GM21390 (cell line): Measurements from ENCODE around the gene DUSP2.

Source experiments
- ATAC-seq: cut with Tn5 transposase; IDR thresholded peaks from one replicate; pipeline ENCODE4 v1.9.1; 2021; ENCODE audit not compliant: unreplicated experiment

The DUSP2 gene, protein sequence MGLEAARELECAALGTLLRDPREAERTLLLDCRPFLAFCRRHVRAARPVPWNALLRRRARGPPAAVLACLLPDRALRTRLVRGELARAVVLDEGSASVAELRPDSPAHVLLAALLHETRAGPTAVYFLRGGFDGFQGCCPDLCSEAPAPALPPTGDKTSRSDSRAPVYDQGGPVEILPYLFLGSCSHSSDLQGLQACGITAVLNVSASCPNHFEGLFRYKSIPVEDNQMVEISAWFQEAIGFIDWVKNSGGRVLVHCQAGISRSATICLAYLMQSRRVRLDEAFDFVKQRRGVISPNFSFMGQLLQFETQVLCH

DNA sequence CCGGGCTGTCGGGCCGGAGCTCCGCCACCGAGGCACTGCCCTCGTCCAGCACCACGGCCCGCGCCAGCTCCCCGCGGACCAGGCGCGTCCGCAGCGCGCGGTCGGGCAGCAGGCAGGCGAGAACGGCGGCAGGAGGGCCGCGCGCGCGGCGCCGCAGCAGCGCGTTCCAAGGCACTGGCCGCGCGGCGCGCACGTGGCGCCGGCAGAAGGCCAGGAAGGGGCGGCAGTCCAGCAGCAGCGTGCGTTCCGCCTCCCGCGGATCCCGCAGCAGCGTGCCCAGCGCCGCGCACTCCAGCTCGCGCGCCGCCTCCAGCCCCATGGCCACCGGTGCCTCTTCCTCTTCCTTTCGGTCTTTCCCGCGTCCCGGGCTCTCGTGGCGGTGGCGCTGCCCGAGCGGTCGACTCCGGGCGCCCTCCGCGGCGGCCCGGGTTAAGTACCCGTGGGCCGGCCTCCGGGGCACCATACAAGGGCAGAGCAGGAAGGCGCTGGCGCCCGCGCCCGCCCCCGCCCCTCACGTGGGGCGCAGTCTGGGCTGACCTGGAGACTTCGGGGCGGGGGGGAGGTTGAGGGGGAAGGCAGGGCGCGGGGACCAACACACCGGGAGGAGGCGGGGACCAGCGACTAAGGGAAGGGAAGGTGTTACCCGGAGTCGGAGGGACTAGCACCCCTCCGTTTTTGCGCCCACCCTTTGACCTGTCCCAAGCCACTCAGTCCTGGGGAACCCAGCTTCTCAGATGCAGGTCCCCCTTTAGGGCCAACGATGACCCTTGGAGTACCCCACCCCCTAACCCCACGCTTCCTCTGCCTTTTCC is at the start of gene DUSP2:
DUSP2 (minus strand) TSS at position 405 of the 812 bp plus-strand sequence; CDS start at position 319, 86 bp downstream.
- ATAC-seq: peak; percentile 61

DNA sequence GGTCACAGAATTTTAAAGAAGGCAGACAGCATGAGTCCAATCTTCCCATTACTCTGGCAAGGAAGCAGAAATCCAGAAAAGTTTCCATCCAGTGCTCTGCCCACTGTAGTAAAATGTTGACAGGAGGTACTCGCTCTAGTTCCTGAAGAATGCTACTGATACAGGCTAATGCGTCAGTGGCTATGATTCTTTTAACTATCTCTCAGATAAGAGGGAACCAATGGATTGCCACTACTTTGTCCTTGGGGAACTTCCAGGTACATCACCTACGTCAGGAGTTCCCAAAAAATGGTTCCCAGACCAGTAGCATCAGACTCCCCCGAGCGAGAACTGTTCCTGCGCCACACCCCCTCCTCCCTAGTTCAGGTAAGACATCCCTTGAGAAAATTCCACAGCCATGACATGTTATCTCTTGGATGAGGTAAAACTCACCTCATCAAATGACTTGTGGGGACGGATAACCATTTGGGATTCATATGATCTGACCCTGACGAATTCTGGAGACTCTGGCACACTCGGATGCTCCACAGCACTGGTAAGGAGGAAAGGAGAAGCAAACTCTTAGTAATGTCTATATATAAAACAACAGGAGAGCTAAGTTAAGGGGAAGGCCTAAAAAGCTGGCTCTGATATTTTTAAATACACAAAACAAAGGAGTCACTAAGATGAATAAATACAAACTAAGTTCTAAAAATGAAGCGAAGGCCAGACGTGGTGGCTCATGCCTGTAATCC is 46.9 kb upstream of the DUSP2 start:
- no peak for ATAC-seq

DNA sequence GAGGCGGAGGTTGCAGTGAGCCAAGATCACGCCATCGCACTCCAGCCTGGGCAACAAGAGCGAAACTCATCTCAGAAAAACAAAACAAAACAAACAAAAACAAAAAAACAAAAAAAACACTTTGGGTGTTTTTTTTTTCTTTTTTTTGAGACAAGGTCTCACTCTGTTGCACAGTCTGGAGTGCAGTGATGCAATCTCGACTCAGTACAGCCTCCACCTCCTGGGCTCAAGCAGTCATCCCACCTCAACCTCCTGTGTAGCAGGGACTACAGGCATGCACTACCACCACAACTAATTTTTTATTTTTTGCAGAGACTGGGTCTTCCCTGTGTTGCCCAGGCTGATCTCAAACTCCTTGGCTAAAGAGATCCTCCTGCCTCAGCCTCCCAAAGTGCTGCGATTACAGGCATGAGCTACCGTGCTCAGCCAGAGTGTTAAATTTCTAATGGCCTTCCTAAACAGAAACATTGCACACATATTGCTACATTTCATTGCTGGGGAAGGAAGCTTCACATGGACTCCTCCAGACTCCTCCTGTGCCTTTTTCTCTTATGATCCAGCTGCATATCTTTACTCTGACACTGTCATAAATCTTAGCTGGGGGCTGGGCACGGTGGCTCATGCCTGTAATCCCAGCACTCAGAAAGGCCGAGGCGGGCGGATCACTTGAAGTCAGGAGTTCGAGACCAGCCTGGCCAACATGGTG is 43.7 kb upstream of the DUSP2 start:
- ATAC-seq: no peak

DNA sequence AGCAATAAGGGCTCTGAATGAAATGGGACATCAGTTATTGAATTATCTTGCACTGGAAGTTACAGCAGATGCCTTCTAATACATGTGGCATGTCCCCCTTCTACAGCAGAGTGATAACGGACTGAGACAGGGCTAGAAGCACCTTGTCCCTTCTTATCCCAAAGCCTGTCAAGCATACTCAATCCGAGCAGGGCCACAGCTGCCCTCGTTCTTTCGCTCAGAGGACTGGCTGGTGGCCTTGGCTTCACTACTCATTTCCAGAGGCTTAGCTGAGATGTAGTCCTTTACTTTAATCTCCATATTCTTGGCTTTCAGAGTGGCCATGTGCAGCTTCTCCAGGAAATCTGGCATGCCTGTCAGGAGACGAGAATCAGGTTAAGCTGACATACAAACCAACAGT is 41.3 kb upstream of the DUSP2 start:
- no peak for ATAC-seq

DNA sequence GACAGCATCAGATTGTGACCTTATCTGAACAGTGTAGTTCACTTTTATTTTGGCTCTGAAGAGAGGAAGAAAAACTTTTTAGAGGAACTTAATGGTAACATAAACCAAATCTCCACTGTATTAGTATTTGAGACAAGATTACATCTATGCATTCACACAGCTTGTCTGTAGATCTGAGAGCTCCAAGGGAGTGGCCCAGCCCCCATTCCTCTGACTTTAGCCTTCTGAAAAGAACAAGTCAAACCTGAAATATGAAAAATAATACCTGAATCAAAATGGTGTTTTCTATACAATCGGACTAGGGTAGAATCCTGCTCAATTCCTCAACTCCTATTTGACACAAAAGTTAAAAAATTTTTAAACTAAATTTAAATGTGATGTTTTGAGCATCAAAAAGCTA is 40.3 kb upstream of the DUSP2 start:
- ATAC-seq: no peak

DNA sequence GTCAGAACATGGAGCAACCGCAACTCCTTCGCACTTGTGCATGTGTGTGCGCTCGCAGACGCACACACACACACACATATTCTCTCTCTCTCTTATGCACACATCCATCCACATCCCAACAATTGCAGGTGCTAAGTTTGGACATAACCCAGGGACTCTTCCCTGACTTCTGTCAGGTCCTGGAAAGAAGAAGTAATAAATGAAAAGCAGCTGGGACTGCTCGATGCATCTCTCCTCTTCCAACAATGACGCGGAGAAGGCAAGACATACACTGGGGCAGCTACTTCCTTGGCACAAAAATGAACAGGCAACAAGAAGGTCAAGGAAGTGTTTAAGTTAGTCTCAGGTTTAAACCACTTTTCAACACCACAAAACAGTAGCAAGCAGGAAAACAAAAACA is 39.7 kb upstream of the DUSP2 start:
- ATAC-seq: no peak

DNA sequence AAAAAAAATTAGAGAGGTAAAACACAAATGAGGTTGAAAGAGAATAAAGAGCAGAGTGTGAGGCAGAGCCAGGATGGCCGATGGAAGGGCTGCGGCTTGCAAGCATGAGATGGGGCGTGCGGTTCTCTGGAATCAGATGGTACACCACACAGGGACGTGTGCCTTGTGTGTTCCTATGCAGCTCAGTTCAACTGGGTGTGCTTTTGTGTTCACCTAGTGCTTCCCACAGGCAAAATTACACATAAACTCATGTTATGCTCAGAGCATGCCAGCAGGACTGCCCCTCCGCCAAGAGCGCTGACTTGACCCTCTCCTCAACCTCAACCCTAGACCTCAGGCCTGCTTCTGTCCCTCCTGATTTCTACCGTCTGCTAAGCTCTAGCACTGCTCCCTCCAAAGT is 38.9 kb upstream of the DUSP2 start:
- no peak for ATAC-seq

DNA sequence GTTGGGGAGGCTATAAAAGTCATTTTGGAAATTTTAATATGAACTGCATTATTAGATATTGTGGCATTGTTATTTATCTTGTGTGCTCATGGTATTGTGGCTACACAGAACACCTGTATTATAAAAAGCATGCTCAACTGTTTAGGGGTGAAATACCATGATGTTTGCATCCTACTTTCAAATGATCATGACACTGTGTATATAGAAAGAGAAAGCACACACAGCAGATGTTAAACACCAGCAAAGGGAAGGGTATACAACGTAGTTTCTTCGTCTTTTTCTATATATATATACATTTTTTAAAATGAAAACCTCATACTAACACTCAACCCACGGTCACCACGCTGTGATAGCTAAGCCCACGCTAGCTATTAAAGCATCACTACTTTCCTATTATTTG is 36.3 kb upstream of the DUSP2 start:
- ATAC-seq: no peak

DNA sequence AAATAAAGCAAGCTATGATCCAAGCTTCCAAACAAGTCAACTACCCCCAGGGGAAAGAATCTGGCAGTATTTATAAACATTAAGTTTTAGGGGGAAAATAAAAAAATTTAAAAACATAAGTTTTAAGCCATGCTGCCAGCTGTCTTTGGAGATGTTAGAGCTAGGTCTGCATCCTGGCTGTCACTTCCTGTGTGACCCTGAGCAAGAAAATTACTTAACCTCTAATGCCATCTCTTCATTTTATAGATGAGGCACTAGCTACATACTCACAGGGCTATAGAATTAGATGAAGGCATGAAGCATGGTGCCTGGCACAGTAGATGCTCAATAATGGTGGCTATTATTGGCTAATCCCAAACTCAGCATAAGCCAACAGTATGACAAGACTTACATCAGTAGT is 35.3 kb upstream of the DUSP2 start:
- no peak for ATAC-seq

DNA sequence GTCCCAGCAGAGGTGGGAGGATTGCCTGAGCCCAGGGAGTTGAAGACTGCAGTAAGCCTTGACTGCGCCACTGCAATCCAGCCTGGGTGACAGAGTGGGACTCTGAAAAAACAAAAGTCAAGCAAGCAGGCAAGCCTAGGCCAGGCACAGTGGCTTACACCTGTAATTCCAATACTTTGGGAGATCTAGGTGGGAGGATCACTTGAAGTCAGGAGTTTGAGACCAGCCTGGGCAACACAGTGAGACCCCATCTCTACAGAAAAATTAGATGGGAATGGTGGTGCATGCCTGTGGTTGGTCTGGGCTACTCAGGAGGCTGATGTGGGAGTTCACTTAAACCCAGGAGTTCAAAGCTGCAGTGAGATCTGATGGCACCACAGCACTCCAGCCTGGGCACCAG is 34.8 kb upstream of the DUSP2 start:
- ATAC-seq: no peak

DNA sequence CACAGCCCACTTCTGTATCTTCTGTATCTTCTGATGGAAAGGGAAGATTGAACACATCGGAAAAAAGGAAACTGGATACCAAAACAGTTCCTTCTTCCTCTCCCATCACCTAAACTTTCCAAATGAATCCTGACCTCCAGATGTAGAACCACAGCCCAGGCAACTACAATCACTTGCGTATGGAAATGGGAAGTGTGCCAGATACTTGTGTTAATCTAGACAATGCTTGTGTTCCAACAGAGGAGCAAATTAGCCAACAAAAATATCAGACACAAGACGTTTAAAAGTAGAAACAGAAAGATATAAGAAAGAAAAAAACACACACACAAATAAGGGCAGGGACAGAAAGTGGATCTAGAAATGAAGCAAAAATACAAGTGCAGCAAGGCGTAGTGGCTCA is 31.4 kb upstream of the DUSP2 start:
- ATAC-seq: no peak

DNA sequence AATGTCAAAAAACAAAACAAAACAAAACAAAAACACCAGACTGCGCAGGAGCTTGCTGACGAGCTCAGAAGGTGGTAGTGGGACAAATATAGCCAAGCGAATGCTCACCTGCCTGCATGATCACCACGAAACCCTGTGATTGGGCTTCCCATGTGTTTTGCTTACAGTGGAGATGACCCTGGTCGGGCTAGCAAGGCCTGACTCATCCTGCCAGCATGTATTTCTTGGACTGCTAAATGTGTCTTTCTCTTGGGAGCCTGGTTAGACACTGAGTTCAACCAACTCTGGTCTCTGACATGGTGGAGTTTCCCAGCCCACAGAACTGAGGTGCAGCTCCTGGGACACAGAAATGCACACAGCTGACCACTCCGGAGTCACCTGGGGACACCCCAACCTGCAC is 30.7 kb upstream of the DUSP2 start:
- ATAC-seq: no peak

DNA sequence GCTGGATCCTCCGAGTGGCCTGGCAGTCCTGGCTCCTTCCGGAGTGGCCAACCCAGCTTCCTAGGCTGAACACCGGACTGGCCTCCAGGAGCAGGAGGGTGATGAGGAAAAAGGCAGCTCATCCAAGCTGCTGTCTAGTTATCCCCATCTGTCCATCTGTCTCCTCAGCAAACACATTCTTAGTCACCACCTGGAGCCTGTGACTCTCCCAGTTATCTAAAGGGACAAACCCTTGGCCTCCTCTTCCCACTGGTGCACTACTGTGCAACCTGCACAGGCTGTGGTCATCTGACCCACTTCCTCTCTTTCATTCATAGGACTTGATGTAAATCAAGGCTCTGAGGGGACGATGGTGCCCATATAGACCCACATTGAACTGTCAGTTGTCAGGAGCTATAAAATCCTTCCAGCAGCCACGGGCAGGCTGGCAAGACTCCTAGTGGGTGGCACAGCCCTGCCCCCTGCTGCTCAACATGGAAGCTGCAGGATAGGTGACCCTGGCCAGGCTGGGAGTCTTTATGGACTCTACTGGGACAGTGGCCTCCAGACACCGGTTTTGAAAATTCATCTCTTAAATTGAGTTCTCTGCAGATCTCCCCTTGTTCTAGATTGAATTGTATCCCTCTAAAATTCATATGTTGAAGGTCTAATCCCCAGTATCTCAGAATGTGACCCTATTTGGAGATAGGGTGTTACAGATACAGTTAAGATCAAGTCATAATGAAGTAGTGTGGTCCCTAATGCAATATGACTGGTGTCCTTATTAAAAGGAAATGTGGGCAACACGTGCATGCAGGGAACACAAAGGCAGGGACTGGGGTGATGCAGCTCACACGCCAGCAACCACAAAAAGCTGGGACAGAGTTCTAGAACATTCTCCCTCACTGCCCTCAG is 29.3 kb upstream of the DUSP2 start:
- ATAC-seq: no peak

DNA sequence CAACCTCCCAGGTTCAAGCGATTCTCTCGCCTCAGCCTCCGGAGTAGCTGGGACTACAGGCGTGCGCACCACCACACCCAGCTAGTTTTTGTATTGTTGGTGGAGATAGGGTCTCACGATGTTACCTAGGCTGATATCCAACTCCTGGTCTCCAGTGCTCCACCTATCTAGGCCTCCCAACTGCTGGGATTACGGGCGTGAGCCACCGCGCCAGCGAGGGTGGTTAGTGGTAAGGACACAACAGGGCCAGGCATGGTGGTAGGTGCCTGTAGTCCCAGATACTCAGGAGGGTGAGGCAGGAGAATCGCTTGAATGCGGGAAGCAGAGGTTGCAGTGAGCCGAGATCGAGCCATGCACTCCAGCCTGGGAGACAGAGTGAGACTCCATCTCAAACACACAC is 26.6 kb upstream of the DUSP2 start:
- no peak for ATAC-seq

DNA sequence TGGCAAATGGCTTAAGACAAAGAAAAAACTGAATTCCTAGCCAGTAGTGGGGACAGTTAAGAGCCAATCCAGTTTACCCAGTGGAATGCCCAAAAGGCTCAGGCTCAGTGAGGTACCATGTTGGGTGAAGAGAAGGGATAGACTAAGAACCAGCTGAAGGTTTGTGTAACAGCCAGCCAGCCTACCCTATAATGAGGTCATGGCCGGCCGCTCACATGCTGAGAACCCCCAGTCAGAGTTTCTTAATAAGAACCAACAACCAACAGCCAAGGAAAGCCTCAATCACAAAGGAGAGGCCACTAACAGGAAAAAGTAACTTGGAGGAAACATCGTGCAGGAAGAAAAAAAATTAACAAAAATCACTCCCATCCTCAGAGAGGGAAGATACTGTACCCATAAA is 25.4 kb upstream of the DUSP2 start:
- no peak for ATAC-seq

DNA sequence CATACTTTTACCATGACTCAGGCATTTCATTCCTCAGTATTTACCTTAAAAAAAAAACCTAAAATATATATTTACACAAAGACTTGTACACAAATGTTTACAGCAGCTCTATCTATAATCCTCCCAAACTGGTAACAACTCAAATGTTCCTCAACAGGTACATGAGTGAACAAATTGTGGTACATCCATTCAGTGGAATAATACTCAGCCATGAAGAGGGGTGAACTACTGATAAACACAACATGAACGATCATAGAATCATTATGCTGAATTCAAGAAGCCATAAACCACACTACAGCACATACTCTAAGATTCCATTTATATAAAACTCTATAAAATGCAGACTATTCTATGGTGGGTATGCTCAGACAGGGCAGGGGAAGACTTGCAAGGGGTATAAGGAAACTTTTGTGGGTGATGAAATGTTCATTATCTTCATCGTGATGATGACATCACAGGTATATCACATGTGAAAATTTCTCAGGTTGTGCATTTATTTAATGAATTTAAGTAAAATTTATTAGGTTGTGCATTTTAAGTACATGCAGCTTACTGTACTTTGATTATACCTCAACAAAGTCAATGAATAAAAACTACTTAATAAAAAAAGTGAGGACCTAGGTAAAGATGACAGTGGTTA is 24.7 kb upstream of the DUSP2 start:
- no peak for ATAC-seq

DNA sequence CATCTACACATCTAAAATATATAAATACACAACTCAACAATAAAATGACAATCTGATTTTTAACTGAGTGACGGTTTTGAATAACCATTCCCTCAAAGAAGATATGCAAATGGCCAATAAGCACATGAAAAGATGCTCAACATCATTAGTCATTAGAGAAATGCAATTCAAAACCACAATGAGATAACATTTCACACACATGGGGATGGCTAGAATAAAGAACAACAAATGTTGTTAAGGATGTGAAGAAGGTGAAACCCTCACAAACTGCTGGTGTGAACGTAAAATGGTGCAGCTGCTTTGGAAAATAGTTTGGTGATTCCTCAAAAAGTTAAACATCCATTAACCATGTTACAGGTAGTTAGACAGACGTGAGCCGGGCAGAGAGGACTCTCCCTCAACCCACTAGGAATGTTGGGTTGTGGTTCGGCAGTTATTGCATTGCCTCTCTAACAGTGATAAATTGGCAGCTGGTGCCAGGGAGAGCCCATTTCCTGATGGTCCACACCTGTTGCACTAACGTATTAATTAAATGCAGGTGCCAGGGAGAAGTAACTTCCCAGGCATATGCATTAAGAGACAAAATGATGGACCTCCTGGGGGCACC is 22.3 kb upstream of the DUSP2 start:
- no peak for ATAC-seq

DNA sequence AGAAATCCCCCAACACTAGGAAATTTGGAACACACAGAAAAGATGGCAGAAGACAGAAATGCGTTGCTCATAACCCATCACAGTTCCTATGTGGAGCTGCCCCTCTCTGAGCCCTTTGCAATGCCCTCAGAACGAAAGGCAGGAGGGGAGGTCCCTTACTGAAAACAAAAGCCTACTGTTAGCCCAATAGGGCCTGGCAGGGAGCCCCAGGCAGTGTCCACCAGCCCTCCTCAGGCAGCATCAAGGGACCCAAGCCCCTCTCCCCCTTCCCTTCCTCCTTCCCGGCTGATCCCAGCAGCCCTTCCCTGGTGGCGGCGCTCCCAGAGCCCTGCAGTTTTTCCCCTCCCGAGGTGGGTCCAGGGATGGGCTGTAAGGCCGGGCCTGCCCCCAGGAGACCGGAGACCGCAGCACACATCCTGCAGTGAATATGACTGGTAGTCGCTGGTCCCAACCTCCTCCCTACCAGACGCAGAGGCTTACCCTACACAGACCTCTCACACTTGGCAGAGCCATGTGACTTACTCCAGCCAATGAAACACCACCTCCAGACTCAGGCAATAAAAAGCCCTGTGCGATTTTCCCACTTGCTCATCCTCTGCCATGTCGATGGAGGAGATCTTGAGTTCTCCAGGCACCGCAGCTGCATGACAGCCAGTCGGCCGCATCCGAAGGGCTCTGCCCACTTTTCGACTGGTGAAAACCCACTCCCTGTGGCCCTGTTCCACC is 19.4 kb upstream of the DUSP2 start:
- ATAC-seq: peak; percentile 71
